ENCODE data around the gene LEKR1. TPM values are rescaled to one million over a fixed set of nuclear protein-coding genes. Genes with fewer than 3 reads are reported as not detected.

LEKR1 gene
- total RNA-seq, 1 donor from 2014 or later: 0.27 TPM

DNA sequence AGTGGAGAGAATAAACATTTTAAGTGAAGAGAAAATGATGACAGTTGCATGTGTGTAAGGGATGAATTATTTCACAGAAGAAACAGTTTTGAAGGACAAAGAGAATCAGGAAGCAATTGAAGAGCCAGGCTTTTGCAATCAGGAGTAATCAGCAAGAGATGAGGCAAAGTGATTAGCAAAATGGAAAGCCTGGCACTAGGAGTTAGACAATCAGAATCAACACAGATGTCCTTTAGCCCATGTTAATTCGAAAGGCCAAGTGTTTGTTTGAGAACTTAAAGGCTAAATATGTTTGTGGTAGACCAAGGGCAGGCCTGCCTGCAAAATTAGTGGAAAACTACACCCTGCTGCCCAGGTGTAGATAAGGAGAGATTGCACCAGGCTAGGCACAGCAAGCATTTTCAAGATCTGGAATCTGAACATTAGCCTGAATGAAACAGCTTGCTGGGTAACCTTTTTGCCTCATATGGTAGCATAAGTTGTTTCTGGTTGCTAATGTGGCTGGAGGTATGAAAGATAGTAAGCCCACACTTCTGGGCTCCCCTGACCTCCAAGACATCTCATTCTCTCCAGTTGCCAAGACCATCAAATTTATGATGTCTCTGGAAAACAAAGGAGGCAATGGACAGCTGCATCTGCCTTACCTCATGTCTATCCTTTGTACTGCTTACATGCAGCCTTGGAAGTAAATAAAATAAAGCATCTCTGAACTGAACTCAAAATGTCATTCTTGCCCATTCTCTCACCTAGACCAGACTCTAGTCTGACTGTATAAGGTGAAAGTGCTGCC is 22.0 kb upstream of the LEKR1 start:
- H3K9ac ChIP-seq (ENCODE audit: low read length): no peak overlapping the region
- H3K4me2 ChIP-seq (ENCODE audit: low read length): no peak overlapping the region
- no peak for TF ChIP-seq EZH2 (IDR thresholded peaks at IDR 0.05; ENCODE audit: insufficient read depth, low read length)
- no peak for TF ChIP-seq CTCF (IDR thresholded peaks at IDR 0.05; ENCODE audit: insufficient read depth, low read depth, low read length)
- Mint-ChIP-seq H3K4me3 (ENCODE audit: unreplicated experiment) (no peak overlapping the region), H3K27me3 (ENCODE audit: low read depth, unreplicated experiment) (no peaks in the 10 kb centered on the region), H3K4me1 (ENCODE audit: low read depth, unreplicated experiment) (peaks cover 6% of the 10 kb centered on the region), H3K9me3 (ENCODE audit: unreplicated experiment) (peaks cover 12% of the 10 kb centered on the region), H3K27ac (ENCODE audit: unreplicated experiment) (no peak overlapping the region), H3K36me3 (ENCODE audit: low read depth, unreplicated experiment) (peaks cover 4% of the 10 kb centered on the region)
- H4K20me1 ChIP-seq (ENCODE audit: insufficient read depth, low read length): no peaks in the 10 kb centered on the region
- FAIRE-seq (no peak), DNase-seq (ENCODE audit: low read depth) (no peak)
- no peaks in the 10 kb centered on the region for H3K36me3 ChIP-seq (ENCODE audit: insufficient read depth, low read length)
- H3K27ac ChIP-seq (ENCODE audit: low read depth, low read length): no peak overlapping the region
- no peaks in the 10 kb centered on the region for H3K27me3 ChIP-seq (ENCODE audit: insufficient read depth, low read length)
- no peak overlapping the region for H3K4me3 ChIP-seq (ENCODE audit: insufficient read depth, low read depth, low read length)
- no peaks in the 10 kb centered on the region for H3K9me3 ChIP-seq (ENCODE audit: insufficient read depth, low read depth, low read length)
- H3K79me2 ChIP-seq (ENCODE audit: insufficient read depth, low read length): no peaks in the 10 kb centered on the region
- H3K4me1 ChIP-seq (ENCODE audit: insufficient read depth, low read length): peaks cover 8% of the 10 kb centered on the region
- no peak overlapping the region for H2AFZ ChIP-seq (ENCODE audit: low read depth, low read length)

DNA sequence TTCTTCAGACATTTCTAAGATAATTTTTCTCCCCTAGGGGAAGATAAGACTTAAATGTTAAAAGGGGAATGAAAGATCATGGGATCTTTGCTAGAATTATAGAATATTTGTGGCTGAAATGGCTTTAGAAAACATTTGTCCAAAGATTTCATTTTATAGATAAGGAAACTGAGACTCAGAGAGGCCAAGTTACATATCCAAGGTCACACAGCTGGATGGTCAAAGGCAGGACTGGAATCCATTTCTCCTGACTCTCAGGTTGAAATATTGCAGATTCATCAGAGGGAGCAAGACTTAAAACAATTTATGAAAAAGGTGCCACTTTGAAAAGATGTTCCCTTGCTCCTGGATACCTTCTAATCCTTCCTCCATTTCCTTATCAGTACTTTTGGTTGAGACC is 19.5 kb upstream of the LEKR1 start:
- no peaks in the 10 kb centered on the region for H3K79me2 ChIP-seq (ENCODE audit: insufficient read depth, low read length)
- H3K4me2 ChIP-seq (ENCODE audit: low read length): no peak overlapping the region
- H3K27me3 Mint-ChIP-seq (ENCODE audit: low read depth, unreplicated experiment): no peaks in the 10 kb centered on the region
- no peaks in the 10 kb centered on the region for H3K9me3 ChIP-seq (ENCODE audit: insufficient read depth, low read depth, low read length)
- TF ChIP-seq EZH2 (IDR thresholded peaks at IDR 0.05; ENCODE audit: insufficient read depth, low read length): no peak
- no peak for TF ChIP-seq CTCF (IDR thresholded peaks at IDR 0.05; ENCODE audit: insufficient read depth, low read depth, low read length)
- FAIRE-seq (no peak), DNase-seq (ENCODE audit: low read depth) (no peak)
- H3K4me1 ChIP-seq (ENCODE audit: insufficient read depth, low read length): peaks cover 15% of the 10 kb centered on the region
- H3K4me3 Mint-ChIP-seq (ENCODE audit: unreplicated experiment): no peak overlapping the region
- H3K27me3 ChIP-seq (ENCODE audit: insufficient read depth, low read length): no peaks in the 10 kb centered on the region
- H4K20me1 ChIP-seq (ENCODE audit: insufficient read depth, low read length): no peaks in the 10 kb centered on the region
- no peaks in the 10 kb centered on the region for H3K36me3 Mint-ChIP-seq (ENCODE audit: low read depth, unreplicated experiment)
- no peak overlapping the region for H2AFZ ChIP-seq (ENCODE audit: low read depth, low read length)
- no peak overlapping the region for H3K9ac ChIP-seq (ENCODE audit: low read length)
- no peaks in the 10 kb centered on the region for H3K36me3 ChIP-seq (ENCODE audit: insufficient read depth, low read length)
- peaks cover 5% of the 10 kb centered on the region for H3K9me3 Mint-ChIP-seq (ENCODE audit: unreplicated experiment)
- H3K27ac ChIP-seq (ENCODE audit: low read depth, low read length): no peak overlapping the region
- no peak overlapping the region for H3K27ac Mint-ChIP-seq (ENCODE audit: unreplicated experiment)
- H3K4me1 Mint-ChIP-seq (ENCODE audit: low read depth, unreplicated experiment): peaks cover 18% of the 10 kb centered on the region
- no peak overlapping the region for H3K4me3 ChIP-seq (ENCODE audit: insufficient read depth, low read depth, low read length)

GRCh38 chr3:156808025-156808424 is 18.1 kb upstream of the LEKR1 start:
- no peak for TF ChIP-seq CTCF (IDR thresholded peaks at IDR 0.05; ENCODE audit: insufficient read depth, low read depth, low read length)
- no peak for TF ChIP-seq EZH2 (IDR thresholded peaks at IDR 0.05; ENCODE audit: insufficient read depth, low read length)
- H3K4me3 ChIP-seq (ENCODE audit: insufficient read depth, low read depth, low read length): no peak overlapping the region
- no peaks in the 10 kb centered on the region for H3K27me3 ChIP-seq (ENCODE audit: insufficient read depth, low read length)
- no peaks in the 10 kb centered on the region for H3K36me3 Mint-ChIP-seq (ENCODE audit: low read depth, unreplicated experiment)
- peak overlapping the region; percentile 32 for H3K4me2 ChIP-seq (ENCODE audit: low read length)
- peak; percentile 53 for DNase-seq (ENCODE audit: low read depth)
- H3K9me3 ChIP-seq (ENCODE audit: insufficient read depth, low read depth, low read length): no peaks in the 10 kb centered on the region
- no peaks in the 10 kb centered on the region for H4K20me1 ChIP-seq (ENCODE audit: insufficient read depth, low read length)
- H3K27ac Mint-ChIP-seq (ENCODE audit: unreplicated experiment): peak overlapping the region; percentile 50
- no peak for FAIRE-seq
- H3K27ac ChIP-seq (ENCODE audit: low read depth, low read length): peak overlapping the region; percentile 38
- peaks cover 5% of the 10 kb centered on the region for H3K9me3 Mint-ChIP-seq (ENCODE audit: unreplicated experiment)
- H2AFZ ChIP-seq (ENCODE audit: low read depth, low read length): peak overlapping the region; percentile 6
- H3K9ac ChIP-seq (ENCODE audit: low read length): no peak overlapping the region
- no peak overlapping the region for H3K4me3 Mint-ChIP-seq (ENCODE audit: unreplicated experiment)
- no peaks in the 10 kb centered on the region for H3K79me2 ChIP-seq (ENCODE audit: insufficient read depth, low read length)
- H3K4me1 ChIP-seq (ENCODE audit: insufficient read depth, low read length): peaks cover 27% of the 10 kb centered on the region
- no peaks in the 10 kb centered on the region for H3K27me3 Mint-ChIP-seq (ENCODE audit: low read depth, unreplicated experiment)
- H3K4me1 Mint-ChIP-seq (ENCODE audit: low read depth, unreplicated experiment): peaks cover 26% of the 10 kb centered on the region
- H3K36me3 ChIP-seq (ENCODE audit: insufficient read depth, low read length): no peaks in the 10 kb centered on the region
